NCI-H2107 treated with DMSO at 0.1 percent for 48 hours (cell line): ENCODE measurements around the gene PXDC1.
"Not testable (repeated sequence)": the region's sequence is repeated elsewhere in the genome, so short reads cannot be mapped to it uniquely, and the experiment has no call there.

Source experiments
- DNase-seq: peaks from one replicate; lab custom pipeline; 2025; ENCODE audit not compliant: unreplicated experiment; lab: John Stamatoyannopoulos, UW

PXDC1 gene

GRCh38 chr6:3784423-3784822, 32.9 kb upstream of the PXDC1 start:
- no peak for DNase-seq

- DNase-seq = no peak
Observed at GRCh38 chr6:3782876-3783832, 31.6 kb upstream of the PXDC1 start.

GRCh38 chr6:3781504-3781903, 30.0 kb upstream of the PXDC1 start:
- DNase-seq = no peak

- no peak for DNase-seq
Observed at GRCh38 chr6:3779574-3779849, 28.0 kb upstream of the PXDC1 start.

GRCh38 chr6:3778701-3779573, 27.4 kb upstream of the PXDC1 start:
- no peak for DNase-seq

GRCh38 chr6:3777730-3778461, 26.4 kb upstream of the PXDC1 start:
- DNase-seq = no peak

GRCh38 chr6:3776881-3777507, 25.5 kb upstream of the PXDC1 start:
- DNase-seq = no peak

GRCh38 chr6:3775847-3776246, 24.3 kb upstream of the PXDC1 start:
- DNase-seq = no peak

- no peak for DNase-seq
Observed at GRCh38 chr6:3775386-3775785, 23.9 kb upstream of the PXDC1 start.

- no peak for DNase-seq
Observed at GRCh38 chr6:3773678-3774298, 22.3 kb upstream of the PXDC1 start.

- DNase-seq = not testable (repeated sequence)
Observed at GRCh38 chr6:3772127-3772999, 20.9 kb upstream of the PXDC1 start.

GRCh38 chr6:3771407-3772011, 20.0 kb upstream of the PXDC1 start:
- DNase-seq = no peak

- no peak for DNase-seq
Observed at GRCh38 chr6:3770023-3770720, 18.7 kb upstream of the PXDC1 start.

- DNase-seq = no peak
Observed at GRCh38 chr6:3769610-3770009, 18.1 kb upstream of the PXDC1 start.

GRCh38 chr6:3768502-3768901, 17.0 kb upstream of the PXDC1 start:
- no peak for DNase-seq

- not testable (repeated sequence) for DNase-seq
Observed at GRCh38 chr6:3767483-3767882, 16.0 kb upstream of the PXDC1 start.

GRCh38 chr6:3766214-3766613, 14.7 kb upstream of the PXDC1 start:
- no peak for DNase-seq

- no peak for DNase-seq
Observed at GRCh38 chr6:3765415-3765814, 13.9 kb upstream of the PXDC1 start.
